NCI-H526 (cell line): ENCODE measurements around the gene MAPKAP1.

ENCODE experiments used
- DNase-seq, 2 experiments: peaks; one replicate each; lab custom pipeline; 2025; lab: John Stamatoyannopoulos, UW

MAPKAP1 gene

DNA sequence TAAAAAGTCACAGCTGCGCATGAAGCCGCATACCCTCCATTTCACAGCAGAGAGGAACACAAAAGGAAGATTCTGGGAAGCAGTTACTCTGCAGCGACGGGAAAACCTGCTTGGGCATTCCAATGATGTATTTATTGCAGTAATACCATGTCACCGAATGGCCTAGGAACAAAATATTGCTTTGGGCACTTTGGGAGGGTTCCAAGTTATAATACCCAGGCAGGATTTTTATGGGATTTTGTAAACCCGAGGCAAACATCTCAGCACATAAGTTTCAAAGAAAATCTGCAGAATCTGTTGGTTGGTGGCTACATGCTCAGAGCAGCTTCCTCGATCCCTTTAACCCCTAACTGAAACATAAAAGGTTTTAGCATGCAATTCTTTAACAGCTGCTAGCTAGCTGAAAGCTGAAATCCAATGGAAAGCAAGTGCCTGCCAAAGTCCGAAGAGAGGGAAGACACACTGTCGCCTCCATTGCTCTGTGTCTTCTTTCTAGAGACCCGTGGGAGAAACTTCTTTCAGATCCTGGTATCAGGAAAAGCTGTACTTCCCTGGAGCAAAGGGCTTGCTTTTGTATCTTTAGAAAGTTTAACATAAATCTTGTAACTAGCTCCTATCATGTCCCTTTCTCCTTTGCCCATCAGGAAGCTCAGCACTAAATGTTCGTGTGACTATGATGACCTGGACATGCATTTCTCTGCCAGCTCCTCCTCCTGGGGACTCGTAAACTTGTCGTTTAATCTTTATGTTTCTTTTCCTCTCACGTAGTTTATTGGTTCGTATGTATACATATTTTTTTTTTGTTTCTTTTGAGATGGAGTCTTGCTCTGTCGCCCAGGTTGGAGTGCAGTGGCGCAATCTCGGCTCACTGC is 195.0 kb downstream of the MAPKAP1 start:
- no peak for DNase-seq

DNA sequence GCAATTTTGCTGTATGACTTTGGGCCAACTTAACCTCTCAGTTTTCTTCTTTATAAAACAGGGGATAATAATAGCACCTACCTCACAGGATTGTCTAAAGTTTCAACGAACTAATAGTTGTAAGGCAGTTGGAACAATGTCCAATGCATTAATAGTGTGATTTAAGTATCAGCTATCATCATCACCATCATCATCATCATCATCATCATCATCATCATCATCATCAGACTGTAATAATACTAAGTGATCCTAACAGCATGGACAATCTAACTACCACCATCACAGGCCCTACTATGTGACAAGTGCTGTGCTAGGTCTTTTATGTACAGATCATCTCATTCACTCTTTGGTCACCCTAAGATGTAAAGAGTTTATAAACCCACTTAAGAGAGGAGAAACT is 196.0 kb downstream of the MAPKAP1 start:
- DNase-seq, result no peak

DNA sequence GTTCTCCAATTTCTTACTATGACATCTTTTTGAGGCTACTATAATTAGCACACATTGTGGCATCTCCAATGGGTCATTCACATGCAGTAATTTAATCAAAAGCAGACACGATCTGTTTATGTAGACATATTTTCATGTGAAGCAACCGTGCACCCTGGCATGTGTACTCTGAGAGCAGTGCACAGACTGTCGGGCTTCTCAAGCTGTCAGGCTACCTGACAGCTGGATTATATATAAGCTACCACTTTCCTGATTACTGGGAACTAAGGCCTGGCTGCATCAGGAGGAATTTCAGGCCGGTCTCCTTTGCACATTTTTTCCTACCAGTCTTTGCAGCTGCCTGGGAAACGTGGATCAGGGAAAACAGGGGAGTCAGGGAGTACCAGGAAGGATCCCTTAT is 197.5 kb downstream of the MAPKAP1 start:
- no peak for DNase-seq

DNA sequence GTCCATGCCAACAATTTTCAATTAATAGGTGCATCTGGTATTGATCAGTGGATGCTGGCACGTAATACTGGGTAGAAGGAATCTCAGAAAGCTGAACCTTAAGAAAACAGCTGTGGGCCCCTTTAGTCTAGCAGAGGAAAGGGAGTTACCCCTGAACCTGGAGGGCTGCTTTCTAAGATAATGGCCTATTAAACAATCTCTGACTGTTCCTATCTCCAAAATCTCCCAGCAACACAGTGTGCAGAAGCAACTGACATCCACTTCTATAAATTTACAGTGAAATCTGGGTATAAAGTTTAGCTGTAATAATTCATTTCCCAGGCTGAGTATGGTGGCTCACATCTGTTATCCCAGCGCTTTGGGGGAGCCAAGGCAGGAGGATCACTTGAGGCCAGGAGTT is 198.8 kb downstream of the MAPKAP1 start:
- DNase-seq, result no peak

DNA sequence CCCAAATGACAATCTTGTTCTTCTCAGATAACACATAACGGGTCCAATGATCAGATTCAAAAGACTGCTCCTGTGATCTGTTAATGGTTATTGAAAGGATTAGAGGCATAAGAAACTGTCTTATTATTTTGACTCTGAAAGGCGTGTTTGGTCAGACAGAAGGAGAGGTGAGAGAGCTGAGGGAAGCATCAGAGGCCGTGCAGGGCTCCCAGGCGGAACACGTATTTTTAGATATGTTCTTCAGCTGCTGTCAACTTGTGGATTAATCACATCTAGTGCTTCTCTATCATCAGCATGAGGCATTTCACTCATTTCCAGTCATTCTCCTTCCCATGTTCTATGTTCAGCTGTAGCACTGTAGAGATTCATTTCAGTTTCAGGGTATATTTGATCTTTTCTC is 199.8 kb downstream of the MAPKAP1 start:
- DNase-seq, result no peak

DNA sequence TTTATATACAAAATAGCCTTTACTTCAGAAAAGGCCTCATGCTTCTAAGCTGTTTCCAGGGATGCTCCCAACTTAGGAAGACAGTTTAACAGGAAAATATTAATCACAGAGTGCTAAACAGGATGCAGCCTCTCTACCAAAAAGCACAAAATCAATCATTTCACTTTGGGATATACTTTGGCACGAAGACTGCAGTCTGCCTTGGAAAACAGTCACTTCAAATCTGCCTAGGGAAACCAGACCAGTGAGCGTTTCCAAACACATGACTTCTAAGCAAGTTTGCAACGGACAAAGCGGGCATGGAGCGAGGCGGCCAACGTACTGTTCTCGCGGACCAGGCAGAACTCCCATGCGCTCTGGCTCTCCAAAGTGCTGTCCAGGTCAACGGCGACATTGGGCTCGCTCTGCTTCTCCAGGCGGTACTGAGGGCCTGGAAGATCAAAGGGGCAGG is 201.0 kb downstream of the MAPKAP1 start:
- no peak for DNase-seq

DNA sequence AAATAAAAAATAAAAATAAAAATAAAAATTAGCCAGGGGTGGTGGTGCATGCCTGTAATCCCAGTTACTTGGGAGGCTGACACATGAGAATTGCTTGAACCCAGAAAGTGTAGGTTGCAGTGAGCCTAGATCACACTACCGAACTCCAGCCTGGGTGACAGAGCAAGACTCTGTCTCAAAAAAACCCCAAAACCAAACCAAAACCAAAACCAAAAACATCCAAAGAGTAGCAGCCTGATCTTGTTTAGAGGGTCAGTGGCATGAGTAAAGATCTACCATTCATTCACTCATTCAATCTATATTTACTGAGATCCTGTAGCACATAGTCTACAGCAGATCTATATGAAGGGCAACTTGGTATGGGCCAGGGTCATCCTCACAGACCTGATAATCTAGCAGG is 202.4 kb downstream of the MAPKAP1 start:
- DNase-seq, result no peak

DNA sequence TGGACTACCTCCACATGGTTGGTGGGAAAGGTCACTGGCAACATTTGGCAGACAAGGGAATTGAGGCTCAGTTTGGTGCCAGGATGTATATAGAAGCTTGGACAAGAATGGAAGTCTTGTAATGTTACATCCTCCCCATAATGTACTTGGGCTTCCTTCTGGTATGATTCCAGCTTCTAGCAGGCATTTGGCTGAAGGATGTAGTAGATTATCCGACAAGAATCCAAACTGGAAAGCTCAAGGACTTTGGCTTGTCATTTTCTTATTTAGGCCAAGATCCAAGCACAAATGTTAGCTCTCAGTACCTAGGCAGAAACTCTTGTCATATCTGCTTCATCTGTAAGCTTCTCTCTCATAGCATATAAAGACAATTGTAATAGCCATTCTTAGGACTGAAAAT is 209.1 kb downstream of the MAPKAP1 start:
- DNase-seq, result no peak

DNA sequence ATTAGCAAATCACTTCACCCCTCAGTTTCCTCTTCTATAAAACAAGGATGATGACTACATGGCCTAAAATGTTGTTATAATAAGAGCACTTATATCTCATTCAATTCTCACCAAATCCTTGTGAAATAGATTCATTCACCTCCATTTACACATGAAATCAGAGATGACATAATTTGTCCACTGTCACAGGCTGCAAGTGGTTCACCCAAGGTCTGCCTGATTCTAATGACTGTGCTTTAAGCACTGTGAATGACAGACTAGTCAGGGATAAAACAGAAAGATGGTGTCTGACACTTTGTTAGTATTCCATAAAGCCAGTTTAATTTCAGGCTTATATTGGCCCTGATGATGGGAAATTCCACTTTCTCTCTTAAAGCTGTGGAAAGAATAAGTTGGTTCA is 209.5 kb downstream of the MAPKAP1 start:
- no peak for DNase-seq

DNA sequence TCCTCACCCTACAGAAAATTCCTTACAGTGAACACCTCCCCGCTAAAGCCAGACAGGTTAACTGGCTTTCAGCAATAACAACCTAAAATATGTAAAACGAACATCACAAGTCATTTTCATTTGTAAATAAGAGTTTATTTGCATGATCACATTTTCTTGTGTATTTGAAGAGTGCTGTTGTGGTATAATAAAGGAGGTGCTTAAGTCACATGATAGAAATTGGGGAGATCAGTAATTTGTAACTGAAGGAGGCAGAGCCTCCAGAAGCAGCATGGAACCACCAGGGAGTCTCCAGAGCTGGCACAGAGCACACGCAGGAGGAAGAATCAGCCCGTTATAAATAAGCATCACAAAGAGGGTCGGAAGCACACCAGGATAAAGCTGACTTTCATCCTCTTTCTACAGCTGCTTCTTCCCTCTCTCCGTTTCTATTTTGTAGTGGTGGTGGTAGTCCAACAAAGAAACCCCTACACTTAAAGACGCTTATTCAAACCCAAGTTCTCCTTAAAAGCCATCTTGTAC is 210.6 kb downstream of the MAPKAP1 start:
- peak; percentile 51 to 54 for DNase-seq

DNA sequence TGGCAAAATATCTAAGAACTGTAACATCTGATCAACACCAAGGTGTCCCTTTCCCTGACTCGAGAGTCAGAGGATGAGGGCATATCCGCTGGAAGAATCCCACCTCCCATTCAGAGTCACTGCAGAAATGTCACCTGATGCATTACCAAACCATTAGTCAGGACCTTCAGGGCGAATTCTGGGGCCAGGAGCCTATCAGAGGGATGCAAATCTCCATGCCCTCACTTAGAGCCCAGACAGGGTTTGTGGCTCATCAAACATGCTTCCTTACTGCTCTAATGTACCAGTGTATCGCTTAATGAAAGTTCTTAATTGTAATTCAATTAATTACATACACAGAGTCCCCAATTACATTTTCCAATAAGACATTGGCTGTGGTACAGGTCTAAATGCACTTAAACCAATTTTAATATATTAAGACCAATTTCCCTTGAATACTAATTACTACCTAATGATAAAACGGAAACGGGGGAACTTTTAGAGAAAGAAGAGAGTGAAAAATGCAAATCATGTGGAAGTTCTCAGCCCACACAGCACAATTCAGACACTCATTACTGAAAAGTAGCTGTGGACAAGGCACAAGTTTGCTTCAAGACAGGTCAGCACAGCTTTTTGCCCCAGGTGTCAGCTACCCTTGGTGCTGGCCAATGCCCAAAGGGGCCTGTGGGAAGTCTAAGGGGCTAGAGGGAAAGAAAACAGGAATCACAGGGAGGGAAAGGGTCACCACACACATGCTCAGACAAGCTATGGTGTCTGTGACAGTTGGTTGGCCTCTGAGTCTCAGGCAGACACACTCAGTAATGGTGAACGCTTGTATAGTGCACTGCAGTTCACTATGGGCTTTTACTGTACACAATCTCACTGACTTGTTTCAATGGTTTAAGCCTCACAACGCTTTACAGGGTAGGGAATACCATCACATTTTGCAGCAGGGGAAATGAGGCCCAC is 211.6 kb downstream of the MAPKAP1 start:
- DNase-seq, result peak in 1 of 2 experiments; percentile 32

DNA sequence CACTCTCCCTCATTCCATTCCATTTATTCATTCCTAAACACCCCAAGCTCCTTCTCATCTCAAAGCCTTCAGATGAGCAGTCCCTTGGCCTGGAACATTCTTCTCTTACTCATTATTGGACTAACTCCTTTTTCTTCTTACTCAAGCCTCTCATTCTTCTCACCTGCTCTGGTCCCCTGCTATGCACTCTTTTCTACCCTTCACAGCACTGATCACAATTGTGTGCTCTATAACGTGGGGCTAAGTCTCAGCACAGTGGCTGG is 212.4 kb downstream of the MAPKAP1 start:
- DNase-seq, result no peak

DNA sequence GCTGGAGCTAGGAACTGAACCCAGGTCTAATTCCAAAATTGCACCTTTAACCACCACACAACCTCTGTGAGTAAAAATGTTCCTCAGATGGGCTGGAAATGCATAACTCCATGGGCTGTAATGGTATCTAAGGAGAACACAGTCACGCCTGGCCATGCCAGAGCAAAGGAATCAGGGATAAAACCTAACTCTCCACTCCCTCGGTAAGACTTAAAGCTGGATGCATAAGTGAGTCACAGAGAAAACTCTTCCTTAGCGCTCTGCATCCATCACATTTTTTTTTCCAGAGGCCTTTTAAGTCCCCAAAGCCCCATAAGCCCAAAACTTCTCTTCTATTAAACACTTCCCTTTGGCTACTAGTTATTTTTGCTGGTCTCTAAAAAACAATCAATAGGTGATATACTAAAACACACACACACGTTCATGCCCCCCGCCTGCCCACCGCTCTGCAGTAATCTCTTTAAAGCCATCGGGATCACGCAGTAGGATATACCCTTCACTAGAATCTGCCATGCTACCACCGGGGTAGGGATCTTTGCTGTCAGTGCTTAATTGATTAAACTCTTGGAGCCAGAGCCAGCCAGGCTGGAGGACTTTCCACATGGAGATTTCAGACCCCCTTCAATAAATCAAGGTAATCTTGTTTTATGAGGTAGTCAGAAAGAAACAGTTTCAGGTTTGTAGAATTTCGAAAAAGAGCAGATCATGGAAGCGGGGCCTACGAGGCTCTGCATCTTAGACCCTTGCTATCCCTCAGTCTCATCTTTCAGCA is 212.9 kb downstream of the MAPKAP1 start:
- no peak for DNase-seq

DNA sequence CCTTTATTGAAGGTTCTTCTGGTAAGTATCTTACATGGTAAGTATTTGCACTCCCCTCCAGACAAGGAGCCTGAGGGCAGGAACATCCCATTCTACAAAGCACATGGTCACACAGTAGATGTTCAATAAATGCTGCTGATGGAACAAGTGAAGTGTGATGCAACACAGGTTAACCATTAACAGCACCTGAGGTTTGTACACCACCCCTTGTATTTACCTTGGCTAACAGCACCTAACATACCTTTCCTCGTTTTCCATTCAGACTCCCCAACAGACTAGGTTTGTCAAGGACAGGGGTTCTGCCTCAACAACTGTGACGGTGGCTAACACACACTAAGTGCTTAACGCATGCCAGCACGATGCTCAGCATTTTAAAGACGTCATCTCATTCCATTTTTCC is 213.6 kb downstream of the MAPKAP1 start:
- no peak for DNase-seq

DNA sequence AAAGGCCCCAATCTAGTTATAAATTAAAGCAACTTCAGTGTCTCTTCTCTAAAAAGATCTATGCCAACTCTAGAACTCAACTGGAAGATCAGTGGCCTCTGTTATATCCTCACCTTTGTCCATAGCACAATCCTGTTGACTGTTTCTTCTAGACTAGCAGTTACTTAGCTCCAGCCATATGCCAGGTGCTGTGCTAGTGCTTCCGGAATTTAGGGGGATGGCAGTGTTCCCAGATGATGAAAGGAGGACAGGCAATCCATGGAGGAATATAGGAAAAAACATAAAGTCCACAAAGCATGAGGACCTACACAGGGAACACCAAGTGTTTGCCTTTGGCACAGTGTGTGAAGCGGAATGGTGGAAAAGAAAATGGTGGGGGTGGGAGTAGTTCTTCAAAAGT is 214.3 kb downstream of the MAPKAP1 start:
- no peak for DNase-seq

DNA sequence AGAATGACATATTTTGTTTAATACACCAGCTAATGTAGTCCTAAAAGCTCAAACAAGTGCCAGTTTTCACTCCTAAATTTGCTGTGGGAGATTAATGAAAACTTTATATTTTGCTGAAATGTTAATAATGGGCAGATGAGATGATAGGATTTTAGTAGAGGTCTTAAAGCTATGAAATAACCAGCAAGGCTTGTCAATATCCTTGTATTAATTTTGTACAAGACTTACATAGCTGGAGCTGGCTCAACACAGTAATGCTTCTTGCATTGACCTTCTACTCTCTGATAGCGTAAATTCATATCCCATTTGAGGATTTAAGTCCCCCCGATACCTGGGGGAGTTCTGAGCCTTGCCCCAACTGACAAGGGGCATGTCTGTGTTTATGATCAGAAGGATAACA is 219.2 kb downstream of the MAPKAP1 start:
- no peak for DNase-seq

DNA sequence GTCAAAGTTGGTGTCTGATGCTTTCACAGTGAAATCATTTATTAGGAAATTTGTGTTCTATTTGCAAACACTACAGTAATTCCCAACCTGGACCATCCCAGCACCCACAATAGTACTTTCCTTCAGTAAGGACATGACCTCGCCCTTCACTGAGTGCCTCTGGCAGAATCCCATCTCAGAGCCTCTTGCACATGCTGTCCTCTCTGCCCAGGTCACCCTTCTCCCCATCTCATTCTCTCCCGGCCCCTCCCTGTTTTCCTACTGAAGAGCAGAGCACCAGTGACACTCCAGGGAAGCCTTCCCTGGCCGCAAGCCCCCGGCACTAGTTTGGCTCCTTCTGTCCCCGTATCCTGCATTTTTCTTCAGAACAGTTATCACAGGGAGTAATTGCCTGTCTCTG is 220.4 kb downstream of the MAPKAP1 start:
- no peak for DNase-seq

DNA sequence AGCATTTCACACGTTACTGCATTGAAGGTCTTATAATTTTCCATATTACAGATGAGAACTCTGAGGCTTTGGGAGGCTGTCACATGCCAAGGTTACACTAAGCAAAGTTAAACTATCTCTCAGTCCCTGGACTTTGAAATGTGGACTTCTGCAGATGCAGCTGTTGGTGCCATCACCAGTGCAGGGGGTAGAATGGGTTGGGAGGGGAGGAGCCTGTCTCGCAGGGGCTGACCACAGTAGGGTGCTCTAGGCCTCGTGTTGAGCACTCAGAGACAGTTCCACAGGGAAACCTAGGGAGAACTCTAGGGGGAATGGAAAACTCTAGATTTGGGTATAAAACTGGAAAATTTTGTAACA is 220.9 kb downstream of the MAPKAP1 start:
- no peak for DNase-seq

DNA sequence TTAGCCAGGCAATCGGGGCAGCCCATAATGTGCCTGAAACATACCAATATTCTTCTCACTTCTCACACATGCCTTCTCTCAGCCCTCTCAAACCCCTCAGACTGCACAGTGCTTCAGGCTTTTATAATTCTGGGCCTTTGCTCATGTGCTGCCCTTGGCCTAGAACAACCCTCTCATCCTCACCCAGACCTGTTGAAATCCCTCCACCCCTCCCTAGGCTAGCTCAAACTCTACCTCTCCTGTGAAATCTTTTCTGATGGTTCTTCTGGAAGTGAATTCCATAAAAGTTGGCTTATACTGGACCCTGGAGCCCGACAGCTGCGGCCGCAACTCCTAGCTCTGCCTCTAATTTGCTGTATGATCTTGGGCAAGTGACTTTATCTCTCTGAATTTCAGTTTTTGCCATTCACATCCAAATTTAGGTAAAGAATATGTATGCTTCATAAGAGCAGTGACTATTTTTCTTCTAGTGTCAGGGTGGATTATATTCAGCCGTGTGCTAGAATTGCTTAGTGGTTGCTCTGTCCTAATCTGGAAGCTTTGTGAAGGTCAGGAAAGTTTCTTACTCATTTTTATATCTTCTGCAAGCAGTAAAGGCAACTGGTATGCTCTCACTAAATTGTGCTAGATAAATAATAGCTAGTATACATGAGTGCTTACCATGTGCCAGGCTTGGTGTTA is 221.4 kb downstream of the MAPKAP1 start:
- DNase-seq, result no peak

DNA sequence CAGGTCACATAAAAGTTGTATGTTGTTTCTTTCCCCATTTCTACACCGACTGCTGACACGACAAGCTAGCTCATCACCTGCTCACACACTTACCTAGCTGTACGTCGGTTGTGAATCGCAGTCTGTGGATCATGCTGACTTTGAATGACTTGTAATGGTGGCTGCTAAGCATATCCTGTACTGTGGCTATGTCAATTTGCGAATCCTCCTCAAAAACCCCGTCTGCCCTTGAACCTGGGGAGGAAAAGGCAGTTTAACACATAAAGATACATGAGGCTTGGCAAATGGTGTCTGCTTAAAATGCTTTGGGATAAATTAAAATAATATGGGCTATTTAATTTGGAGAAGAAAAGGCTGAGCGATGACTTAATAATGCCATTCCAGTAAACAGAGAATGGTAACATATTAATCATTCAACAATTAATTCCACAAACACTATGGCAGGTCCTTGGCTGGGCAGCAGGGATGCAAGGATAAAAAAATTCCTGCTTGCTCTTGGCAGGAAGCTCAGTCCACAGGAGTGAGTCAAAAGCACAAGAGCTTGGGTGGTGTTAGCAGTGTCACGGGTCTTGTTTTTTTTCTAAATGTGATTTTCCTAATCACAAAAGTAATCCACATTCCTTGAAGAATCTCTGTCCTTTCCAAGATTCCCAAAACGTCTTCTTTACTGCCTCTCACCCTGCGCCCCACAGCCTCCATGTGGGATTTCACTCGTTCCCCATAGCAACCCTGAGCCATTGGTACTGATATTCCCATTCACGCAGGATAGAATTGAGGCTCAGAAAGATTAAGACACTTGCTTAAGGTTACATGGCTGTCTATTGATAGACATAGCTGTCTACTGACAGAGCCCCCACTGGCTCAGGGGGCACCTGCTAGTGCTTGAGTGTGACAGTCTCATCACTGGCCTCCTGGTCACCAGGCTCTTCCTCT is 222.4 kb downstream of the MAPKAP1 start:
- no peak for DNase-seq

DNA sequence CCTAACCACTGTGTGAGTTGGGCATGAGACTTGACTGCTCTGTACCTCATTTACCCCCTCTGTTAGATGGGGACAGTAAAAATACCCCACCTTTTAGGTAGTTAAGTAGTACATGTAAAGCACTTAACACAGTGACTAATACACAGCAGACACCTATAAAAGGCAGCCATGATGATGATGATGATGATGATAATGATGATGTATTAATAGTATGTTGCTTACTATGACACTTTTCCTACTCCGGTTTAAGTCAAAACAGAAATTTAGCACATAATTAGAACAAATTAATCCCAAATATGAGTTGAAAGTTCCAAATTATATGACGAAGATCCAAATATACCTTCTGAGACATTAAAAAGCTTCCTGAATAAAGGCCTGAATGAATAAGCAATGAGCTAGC is 223.3 kb downstream of the MAPKAP1 start:
- DNase-seq, result no peak
